HG03135 (cell line): Measurements from ENCODE around the gene SDK2.

Experiments
- ATAC-seq: cut with Tn5 transposase; IDR thresholded peaks from one replicate; pipeline ENCODE4 v1.9.1; 2021; ENCODE audit warnings: mild to moderate bottlenecking, moderate library complexity; ENCODE audit not compliant: unreplicated experiment

The SDK2 gene

GRCh38 chr17:73293031-73293430 lies 351.2 kb downstream of the SDK2 start:
- no peak for ATAC-seq

- ATAC-seq = no peak
These were observed 352.2 kb downstream of the SDK2 start for GRCh38 chr17:73292031-73292531.

- ATAC-seq = peak; percentile 78
These were observed 352.9 kb downstream of the SDK2 start for GRCh38 chr17:73291260-73291801.

GRCh38 chr17:73290399-73291259 lies 353.6 kb downstream of the SDK2 start:
- peak; percentile 49 for ATAC-seq

GRCh38 chr17:73289549-73290254 lies 354.5 kb downstream of the SDK2 start:
- ATAC-seq = no peak

GRCh38 chr17:73288534-73289302 lies 355.5 kb downstream of the SDK2 start:
- ATAC-seq = no peak

GRCh38 chr17:73286863-73287296 lies 357.4 kb downstream of the SDK2 start:
- no peak for ATAC-seq

GRCh38 chr17:73285916-73286862 lies 358.1 kb downstream of the SDK2 start:
- ATAC-seq = no peak

- ATAC-seq = no peak
These were observed 358.7 kb downstream of the SDK2 start for GRCh38 chr17:73285603-73285908.

- ATAC-seq = no peak
These were observed 359.2 kb downstream of the SDK2 start for GRCh38 chr17:73284906-73285602.
